HG03565 (cell line): ENCODE measurements around the gene MYNN.

Experiments used
- ATAC-seq: cut with Tn5 transposase; IDR thresholded peaks from one replicate; pipeline ENCODE4 v1.9.1; 2021; ENCODE audit warnings: mild to moderate bottlenecking, moderate library complexity; ENCODE audit not compliant: unreplicated experiment

The MYNN gene

GRCh38 chr3:169822983-169823382, 49.8 kb downstream of the MYNN start:
- no peak for ATAC-seq

- ATAC-seq: no peak
These were observed 52.1 kb downstream of the MYNN start for GRCh38 chr3:169825316-169825715.

DNA sequence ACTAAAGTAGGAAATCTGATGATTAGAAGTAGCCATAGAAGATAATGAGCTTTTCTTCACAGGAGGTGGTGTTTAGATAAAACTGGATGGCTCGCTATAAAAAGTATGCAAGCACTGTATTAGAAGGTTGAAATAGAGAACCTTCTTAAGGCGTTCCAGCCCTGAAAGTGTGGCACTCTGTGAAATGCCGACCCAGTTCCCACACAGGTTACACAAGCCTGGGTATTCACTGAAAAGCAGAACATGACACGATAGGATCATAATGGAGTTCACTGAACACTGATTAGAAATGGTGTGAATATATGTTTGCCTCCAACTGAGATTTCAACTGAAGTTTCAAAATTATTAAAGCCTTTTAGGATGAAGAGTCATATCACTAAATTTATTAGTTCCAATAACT, 54.5 kb downstream of the MYNN start:
- ATAC-seq: no peak

- no peak for ATAC-seq
These were observed 62.3 kb downstream of the MYNN start for GRCh38 chr3:169835533-169835932.

DNA sequence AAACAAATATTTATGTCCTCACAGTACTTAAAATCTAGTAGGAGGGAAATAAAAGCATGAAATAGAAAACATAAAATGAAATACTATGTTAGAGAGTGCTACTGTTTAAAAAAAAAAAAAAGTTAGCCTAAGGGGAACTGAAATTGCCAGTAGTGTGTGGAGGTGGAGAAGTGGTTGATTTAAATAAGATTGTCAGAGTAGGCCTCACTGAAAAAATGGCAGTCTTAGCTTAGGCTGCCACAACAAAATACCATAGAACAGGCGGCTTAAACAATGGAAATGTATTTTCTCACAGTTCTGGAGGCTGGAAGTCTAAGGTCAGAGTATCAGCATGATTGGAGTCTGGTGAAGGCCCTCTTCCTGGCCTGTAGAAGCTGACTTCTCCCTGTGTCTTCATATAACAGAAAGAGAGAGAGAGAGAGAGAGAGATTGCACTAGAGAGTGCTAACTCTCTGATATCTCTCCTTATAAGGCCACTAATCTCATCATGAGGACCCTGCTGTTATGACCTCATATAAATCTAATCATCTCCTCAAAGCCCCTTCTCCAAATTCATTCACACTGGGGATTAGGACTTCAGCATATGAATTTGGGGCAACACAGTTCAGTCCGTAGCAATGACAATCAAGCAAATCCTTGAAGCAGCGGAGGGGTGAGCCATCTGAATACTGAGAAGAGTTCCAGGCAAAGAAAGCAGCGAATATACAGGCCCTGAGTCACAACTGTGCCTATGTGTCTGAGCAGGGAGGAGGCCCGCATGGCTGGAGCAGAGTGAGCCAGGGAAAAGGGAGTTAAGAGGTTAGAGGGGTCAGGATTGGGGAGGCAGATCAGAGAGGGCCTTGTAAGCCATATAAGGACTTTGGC, 63.1 kb downstream of the MYNN start:
- ATAC-seq: peak; percentile 80

DNA sequence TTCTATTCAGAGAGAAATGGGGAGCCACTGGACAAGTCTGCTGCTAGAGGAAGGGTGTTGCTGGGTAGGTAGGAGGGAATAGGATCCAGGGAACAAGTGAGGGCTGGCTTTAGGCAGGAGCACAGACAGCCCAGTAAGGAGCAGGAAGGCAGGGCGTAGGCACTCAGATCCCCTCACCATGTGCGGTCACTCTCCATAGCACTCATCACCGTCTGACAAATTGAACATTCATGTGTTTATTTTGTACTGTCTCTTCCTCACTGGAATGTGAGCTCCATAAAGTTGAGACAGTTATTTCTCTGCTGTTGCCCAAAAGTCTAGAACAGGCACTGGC, 63.7 kb downstream of the MYNN start:
- no peak for ATAC-seq

DNA sequence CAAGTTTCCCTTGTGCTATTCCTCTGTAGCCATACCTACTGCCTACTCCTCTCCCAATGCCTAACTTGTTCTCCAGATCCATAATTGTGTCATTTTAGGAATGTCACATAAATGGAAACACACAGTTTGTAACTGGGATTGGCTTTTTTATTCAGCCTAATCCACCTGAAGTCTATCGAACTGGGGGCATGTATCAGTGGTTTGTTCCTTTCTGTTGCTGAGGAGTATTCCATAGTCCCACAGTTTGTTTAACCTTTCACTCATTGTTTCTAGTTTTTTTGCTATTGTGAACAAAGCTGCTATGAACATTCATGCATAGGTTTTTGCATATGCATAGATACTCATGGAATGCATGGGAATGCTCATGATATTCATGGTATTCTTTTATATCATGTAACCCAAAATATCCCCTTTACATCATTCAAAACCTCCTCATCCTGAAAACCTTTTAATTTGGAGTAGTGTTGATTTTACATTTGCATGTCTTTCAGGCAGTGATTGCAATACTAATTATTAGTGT, 65.4 kb downstream of the MYNN start:
- no peak for ATAC-seq
